HL-60 (cell line): ENCODE results near the gene MAP3K20.

Experiments
- DNase-seq, 2 experiments: peaks; one replicate each; pipeline ENCODE4 v3.0.0-alpha.2; 2010 to 2020; ENCODE audit warnings: low read depth in 1 of 2, low spot score in 1 of 2
- H3K27ac ChIP-seq: fragments of 250-450 bp; sonication (Bioruptor Pico); replicated peaks from 2 replicates; pipeline ENCODE4 v1.5.1; 2020; ENCODE audit warnings: mild to moderate bottlenecking, moderate library complexity
- H3K27me3 ChIP-seq: fragments of 250-450 bp; sonication (Bioruptor Pico); 2 replicates; pipeline ENCODE4 v1.5.1; 2021; ENCODE audit warnings: mild to moderate bottlenecking, moderate library complexity; ENCODE audit not compliant: insufficient read depth, poor library complexity, severe bottlenecking
- H3K4me3 ChIP-seq: replicated peaks from 2 replicates; pipeline ENCODE4 v1.5.1; 2011; ENCODE audit warnings: mild to moderate bottlenecking, control low read depth, low read length; ENCODE audit not compliant: insufficient read depth
- GABPA ChIP-seq: IDR thresholded peaks from 2 replicates; pipeline ENCODE4 v1.6.1; 2012; ENCODE audit warnings: low read depth
- POLR2AphosphoS5 ChIP-seq: IDR thresholded peaks from 2 replicates; pipeline ENCODE4 v1.6.1; 2012; ENCODE audit warnings: low read depth
- SPI1 ChIP-seq: IDR thresholded peaks from 2 replicates; pipeline ENCODE4 v1.6.1; 2012; ENCODE audit warnings: low read depth, mild to moderate bottlenecking, borderline replicate concordance
- TF ChIP-seq, protein P1 (sequence below): IDR thresholded peaks from one replicate; pipeline ENCODE4 v1.5.1; 2011; ENCODE audit warnings: low read length, control low read depth, inconsistent platforms; ENCODE audit not compliant: insufficient read depth
- TF ChIP-seq, protein P2 (sequence below): IDR thresholded peaks from 2 replicates; pipeline ENCODE4 v1.6.1; 2012; ENCODE audit warnings: low read depth; ENCODE audit not compliant: insufficient replicate concordance

The MAP3K20 gene

DNA sequence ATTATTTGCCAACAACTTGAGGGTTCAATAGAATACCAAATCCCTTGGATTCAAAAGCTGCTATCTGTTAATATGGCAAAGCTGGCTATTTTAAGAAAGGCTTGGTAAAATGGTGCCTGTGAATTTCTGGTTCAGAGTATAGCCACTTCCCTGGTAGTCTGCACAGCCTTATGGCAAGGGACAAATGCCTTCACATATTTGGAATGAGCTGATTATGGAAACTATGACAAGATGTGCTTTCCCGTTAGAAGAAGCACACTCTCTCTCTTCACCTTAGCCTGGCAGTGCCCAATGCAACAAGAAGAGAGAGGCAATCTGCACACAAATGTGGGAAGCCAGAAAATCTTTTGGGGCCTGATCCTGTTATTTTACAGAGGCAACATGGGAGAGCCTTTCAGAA is 47.5 kb upstream of the MAP3K20 start:
- H3K27ac ChIP-seq, result no peak overlapping the region
- no peaks in the 10 kb centered on the region for H3K27me3 ChIP-seq
- TF ChIP-seq POLR2AphosphoS5, result no peak
- no peak for DNase-seq
- no peak overlapping the region for H3K4me3 ChIP-seq

DNA sequence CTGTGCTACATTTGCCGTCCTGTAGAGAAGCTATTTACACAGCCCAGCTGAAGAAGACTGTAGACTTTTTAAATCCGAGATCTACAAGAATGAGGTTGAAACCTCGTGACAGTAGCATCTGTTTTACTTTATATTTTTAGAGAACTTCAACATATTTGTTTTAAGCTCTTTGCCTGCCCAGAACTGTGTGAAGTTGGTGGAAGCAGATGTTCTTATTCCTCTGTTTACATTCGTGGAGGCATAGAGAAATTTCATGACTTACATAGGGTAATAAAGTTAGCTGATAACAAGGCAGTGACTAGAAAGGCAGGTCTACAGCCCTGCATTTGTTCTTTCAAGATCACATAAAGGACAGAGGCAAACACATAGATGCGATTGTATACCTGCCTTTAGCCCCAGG is 47.0 kb upstream of the MAP3K20 start:
- Histone ChIP-seq H3K27me3 (no peaks in the 10 kb centered on the region), H3K27ac (no peak overlapping the region), H3K4me3 (no peak overlapping the region)
- TF ChIP-seq SPI1 (no peak), POLR2AphosphoS5 (no peak), GABPA (no peak)
- TF ChIP-seq, protein P1, sequence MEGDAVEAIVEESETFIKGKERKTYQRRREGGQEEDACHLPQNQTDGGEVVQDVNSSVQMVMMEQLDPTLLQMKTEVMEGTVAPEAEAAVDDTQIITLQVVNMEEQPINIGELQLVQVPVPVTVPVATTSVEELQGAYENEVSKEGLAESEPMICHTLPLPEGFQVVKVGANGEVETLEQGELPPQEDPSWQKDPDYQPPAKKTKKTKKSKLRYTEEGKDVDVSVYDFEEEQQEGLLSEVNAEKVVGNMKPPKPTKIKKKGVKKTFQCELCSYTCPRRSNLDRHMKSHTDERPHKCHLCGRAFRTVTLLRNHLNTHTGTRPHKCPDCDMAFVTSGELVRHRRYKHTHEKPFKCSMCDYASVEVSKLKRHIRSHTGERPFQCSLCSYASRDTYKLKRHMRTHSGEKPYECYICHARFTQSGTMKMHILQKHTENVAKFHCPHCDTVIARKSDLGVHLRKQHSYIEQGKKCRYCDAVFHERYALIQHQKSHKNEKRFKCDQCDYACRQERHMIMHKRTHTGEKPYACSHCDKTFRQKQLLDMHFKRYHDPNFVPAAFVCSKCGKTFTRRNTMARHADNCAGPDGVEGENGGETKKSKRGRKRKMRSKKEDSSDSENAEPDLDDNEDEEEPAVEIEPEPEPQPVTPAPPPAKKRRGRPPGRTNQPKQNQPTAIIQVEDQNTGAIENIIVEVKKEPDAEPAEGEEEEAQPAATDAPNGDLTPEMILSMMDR, result no peak
- TF ChIP-seq, protein P2, sequence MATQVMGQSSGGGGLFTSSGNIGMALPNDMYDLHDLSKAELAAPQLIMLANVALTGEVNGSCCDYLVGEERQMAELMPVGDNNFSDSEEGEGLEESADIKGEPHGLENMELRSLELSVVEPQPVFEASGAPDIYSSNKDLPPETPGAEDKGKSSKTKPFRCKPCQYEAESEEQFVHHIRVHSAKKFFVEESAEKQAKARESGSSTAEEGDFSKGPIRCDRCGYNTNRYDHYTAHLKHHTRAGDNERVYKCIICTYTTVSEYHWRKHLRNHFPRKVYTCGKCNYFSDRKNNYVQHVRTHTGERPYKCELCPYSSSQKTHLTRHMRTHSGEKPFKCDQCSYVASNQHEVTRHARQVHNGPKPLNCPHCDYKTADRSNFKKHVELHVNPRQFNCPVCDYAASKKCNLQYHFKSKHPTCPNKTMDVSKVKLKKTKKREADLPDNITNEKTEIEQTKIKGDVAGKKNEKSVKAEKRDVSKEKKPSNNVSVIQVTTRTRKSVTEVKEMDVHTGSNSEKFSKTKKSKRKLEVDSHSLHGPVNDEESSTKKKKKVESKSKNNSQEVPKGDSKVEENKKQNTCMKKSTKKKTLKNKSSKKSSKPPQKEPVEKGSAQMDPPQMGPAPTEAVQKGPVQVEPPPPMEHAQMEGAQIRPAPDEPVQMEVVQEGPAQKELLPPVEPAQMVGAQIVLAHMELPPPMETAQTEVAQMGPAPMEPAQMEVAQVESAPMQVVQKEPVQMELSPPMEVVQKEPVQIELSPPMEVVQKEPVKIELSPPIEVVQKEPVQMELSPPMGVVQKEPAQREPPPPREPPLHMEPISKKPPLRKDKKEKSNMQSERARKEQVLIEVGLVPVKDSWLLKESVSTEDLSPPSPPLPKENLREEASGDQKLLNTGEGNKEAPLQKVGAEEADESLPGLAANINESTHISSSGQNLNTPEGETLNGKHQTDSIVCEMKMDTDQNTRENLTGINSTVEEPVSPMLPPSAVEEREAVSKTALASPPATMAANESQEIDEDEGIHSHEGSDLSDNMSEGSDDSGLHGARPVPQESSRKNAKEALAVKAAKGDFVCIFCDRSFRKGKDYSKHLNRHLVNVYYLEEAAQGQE, result no peak
- no peak for DNase-seq

DNA sequence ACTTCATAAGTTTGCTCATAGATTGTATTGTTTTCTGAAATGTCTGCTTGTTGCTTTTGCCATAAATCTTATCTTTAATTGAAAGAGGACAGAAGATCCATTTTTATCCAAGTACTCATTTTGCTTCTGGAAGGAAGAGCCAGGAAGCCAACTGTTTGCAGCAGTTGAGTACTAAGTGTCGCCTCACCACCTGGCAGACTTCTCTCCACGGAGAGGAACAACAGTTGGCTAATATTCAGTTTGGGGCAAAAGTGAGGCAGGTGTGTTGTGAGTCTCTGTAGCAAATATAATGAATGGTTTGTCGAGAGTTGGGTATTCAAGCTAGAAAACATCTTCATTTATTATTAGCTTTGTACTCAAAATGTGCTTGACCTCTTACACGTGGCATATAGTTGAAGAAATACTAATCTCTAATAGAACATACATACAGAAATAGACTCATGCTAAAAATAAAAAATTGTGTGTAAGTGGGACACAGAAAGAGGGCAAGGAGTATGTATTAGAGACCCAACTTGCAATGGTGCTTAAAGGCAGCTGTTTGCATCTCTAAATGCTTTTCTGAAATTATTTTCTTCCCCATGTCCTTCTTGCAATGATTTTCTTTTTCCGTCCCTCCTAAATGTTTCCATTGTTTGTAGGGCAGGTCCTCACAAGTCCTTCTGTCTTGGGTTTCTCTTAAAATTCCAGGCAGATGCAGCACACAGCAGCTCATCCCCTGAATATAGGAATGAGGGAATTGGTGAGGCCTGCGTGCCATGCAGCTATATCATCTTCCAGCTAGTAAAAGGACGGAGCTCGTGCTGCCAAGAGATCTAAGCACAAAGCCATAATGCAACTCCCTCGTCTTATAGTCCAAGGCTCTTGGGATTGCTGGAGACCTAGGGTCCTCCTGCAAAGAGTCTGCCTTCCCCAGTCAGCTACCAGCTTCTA is 44.8 kb upstream of the MAP3K20 start:
- Histone ChIP-seq H3K27me3 (no peaks in the 10 kb centered on the region), H3K4me3 (no peak overlapping the region), H3K27ac (no peak overlapping the region)
- TF ChIP-seq GABPA (no peak), POLR2AphosphoS5 (no peak), SPI1 (no peak)
- TF ChIP-seq, protein P1, result no peak
- TF ChIP-seq, protein P2, result no peak
- DNase-seq, result no peak

DNA sequence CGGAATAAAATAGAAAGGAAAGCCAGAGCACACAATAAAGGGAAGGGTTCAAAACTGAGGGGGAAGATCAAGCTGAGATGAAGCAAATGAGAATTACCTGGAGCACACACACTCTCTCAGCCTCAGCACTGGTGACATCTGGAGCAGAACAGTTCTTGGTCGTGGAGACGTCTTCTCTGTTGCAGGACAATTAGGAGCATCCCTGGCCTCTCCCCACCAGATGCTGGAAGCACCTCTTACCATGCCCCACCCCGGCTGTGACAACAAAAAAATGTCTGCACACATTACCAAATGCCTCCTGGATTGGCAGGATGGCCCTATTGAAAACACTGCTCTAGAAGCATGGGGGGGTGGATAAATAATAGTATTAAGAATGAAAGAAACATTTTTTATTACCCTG is 43.6 kb upstream of the MAP3K20 start:
- no peak for DNase-seq
- TF ChIP-seq, protein P1, result no peak
- Histone ChIP-seq H3K27me3 (no peaks in the 10 kb centered on the region), H3K27ac (no peak overlapping the region), H3K4me3 (no peak overlapping the region)
